ENCODE results near the gene ALG2.

DNA sequence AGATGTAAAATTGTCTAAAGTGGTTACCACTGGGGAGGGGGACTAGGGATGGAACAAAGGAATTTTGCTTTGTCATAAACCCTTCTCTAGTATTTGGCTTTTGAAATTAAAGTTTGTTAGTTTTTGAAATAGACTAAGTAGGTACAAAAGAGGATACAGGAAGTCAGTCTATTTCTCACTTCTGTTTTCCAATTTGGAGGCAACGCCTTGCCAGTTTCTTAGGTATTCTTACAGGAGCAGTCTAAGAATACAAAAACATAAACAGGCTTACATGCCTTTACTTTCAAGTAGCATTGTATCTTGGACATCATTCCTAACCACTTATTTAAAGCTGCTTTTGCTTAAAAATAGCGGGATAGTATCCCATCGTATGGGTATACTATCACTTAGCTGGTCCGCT is 34.4 kb downstream of the ALG2 start:
- TF ChIP-seq CTCF (conservative IDR thresholded peaks at IDR 0.05; ENCODE audit: low read depth, low read length): no peak
- TF ChIP-seq BHLHE40 (IDR thresholded peaks at IDR 0.05; ENCODE audit: low read depth, low read length): no peak
- no peak for TF ChIP-seq USF2 (IDR thresholded peaks at IDR 0.05; ENCODE audit: low read depth, low read length)
- no peak for TF ChIP-seq POLR2A (IDR thresholded peaks at IDR 0.05; ENCODE audit: low read depth, low read length)
- TF ChIP-seq SMC3 (IDR thresholded peaks at IDR 0.05; ENCODE audit: low read depth, low read length): no peak
- TF ChIP-seq RAD21 (IDR thresholded peaks at IDR 0.05; ENCODE audit: low read length): no peak
- no peak for TF ChIP-seq RCOR1 (IDR thresholded peaks at IDR 0.05; ENCODE audit: insufficient replicate concordance, low read length)
- no peak for TF ChIP-seq FOS (IDR thresholded peaks at IDR 0.05; ENCODE audit: low read depth, low read length)
- TF ChIP-seq RFX5 (IDR thresholded peaks at IDR 0.05; ENCODE audit: low read depth, low read length): no peak
- no peak for TF ChIP-seq ELK1 (IDR thresholded peaks at IDR 0.05; ENCODE audit: borderline replicate concordance, low read depth, low read length)
- TF ChIP-seq CEBPB (IDR thresholded peaks at IDR 0.05; ENCODE audit: low read depth, low read length): no peak
- no peak for TF ChIP-seq MAZ (IDR thresholded peaks at IDR 0.05; ENCODE audit: borderline replicate concordance, low read depth, low read length)
